Measurements from ENCODE around the gene NEK5. TPM values are rescaled to one million over a fixed set of nuclear protein-coding genes. Genes with fewer than 3 reads are reported as not detected.

Gene NEK5
- total and polyA plus RNA-seq, 2 of the 8 experiments (the other 6 are each of a cell fraction or from before 2014, with no cell fraction given), result 0.12 to 0.35 TPM

DNA sequence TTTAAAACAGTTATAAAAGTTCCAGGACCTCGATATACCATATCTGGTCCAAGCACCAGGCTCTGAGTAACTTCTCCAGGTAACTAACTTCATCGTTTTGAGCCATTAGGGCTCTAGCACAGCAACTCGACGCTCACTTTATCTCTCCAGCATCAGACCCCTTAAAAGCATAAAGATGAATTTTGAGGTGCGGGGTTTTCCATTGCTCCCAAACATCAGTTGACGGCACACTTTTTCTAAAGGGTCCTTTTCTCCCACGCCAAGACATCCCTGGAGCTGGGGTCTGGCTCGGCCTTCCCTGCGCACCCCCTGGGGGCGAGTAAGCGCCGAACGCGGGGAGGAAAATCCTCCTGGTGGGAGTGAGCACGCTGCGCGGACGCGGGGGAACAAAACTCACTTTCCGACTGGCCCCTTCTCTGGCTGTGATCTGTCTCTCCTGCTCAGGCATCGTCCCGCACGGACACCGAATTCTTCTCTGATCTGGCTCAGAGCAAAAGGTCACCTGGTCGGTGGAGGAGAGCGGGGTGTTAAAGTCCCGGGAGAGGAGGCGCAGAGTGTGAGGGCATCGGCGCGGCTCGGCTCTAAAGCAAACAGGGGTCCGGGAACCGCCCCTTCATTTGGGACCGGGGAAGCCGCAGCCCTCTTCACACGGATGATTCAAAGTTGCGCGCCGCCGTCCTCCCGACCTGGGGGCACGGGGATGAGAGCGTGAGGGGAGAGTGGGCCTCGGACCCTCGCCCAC lies 117.8 kb downstream of the NEK5 start, which contains the start of gene ATP7B:
ATP7B (minus strand) TSS at position 561 of the 742 bp plus-strand sequence; CDS start at position 448, 113 bp downstream.
- peaks cover 0 to 40% of the 10 kb centered on the region in 2 experiments; a peak in 2 of 4 replicates for H3K79me2 ChIP-seq (ENCODE audit: control insufficient read depth in 1 of 2, insufficient read depth in 2 of 2, low read length in 2 of 2)
- peak in 1 of 2 experiments; percentile 82 for DNase-seq (ENCODE audit: low read depth in 1 of 2, low spot score in 2 of 2)
- CTCF ChIA-PET (ENCODE audit: partially characterized antibody), result interaction anchor here (3.0 kb wide), 1 partner anchor 10 kb away, joined by 12 read pairs; no protein-coding TSS in a partner anchor
- TF ChIP-seq CREB1 (IDR thresholded peaks at IDR 0.05) (peak; percentile 12; the same call in 1 of the 2 replicates), SUZ12 (IDR thresholded peaks at IDR 0.05; ENCODE audit: low read length) (no peak), HDAC2 (IDR thresholded peaks at IDR 0.05; ENCODE audit: borderline replicate concordance in 1 of 2, low read depth in 2 of 2, low read length in 2 of 2) (no peak), POLR2AphosphoS5 (IDR thresholded peaks at IDR 0.05; ENCODE audit: low read depth, low read length) (no peak), E2F6 (IDR thresholded peaks at IDR 0.05) (peak; percentile 58), CBX8 (IDR thresholded peaks at IDR 0.05; ENCODE audit: borderline replicate concordance, low read depth, low read length) (no peak), RNF2 (IDR thresholded peaks at IDR 0.05; ENCODE audit: borderline replicate concordance, low read depth, low read length, missing control alignments, poor library complexity, severe bottlenecking) (peak; percentile 11), SAP30 (IDR thresholded peaks at IDR 0.05; ENCODE audit: insufficient read depth, insufficient replicate concordance, low read length) (peak; percentile 44), EZH2 (IDR thresholded peaks at IDR 0.05; ENCODE audit: low read depth, low read length, severe bottlenecking) (peak; percentile 40)

More for the DNA sequence above, 117.8 kb downstream of the NEK5 start, which contains the start of gene ATP7B:
- Histone ChIP-seq H3K56ac (replicated peaks; ENCODE audit: insufficient read length, low read depth, low read length) (no peak within 1 kb of the TSS), H2BK12ac (ENCODE audit: low read depth, low read length) (peak within 1 kb of the TSS; percentile 39; the same call in 1 of the 2 replicates), H2BK15ac (ENCODE audit: low read length) (no peak within 1 kb of the TSS), H2BK20ac (ENCODE audit: low read length) (no peak within 1 kb of the TSS), H3K14ac (ENCODE audit: insufficient read length) (no peak within 1 kb of the TSS), H3K18ac (ENCODE audit: extremely low read depth, low read length) (peak within 1 kb of the TSS; percentile 97), H3K27me3 (replicated peaks in 1 of 4; ENCODE audit: control insufficient read depth in 3 of 4, extremely low read depth in 1 of 4, insufficient read depth in 3 of 4, low read length in 3 of 4) (peaks cover 2 to 21% (median 13%) of the 10 kb centered on the region in 4 experiments), H2AFZ (ENCODE audit: low read length) (peak within 1 kb of the TSS; percentile 98), H4K8ac (ENCODE audit: extremely low read depth, insufficient read depth, low read length) (peak within 1 kb of the TSS; percentile 89), H2BK5ac (ENCODE audit: low read depth, low read length) (peak within 1 kb of the TSS; percentile 78), H4K20me1 (replicated peaks in 1 of 2; ENCODE audit: control insufficient read depth in 1 of 2, insufficient read depth in 2 of 2, low read length in 2 of 2) (peaks cover 0 to 6% of the 10 kb centered on the region in 2 experiments), H3K9ac (replicated peaks in 1 of 4; ENCODE audit: extremely low read depth in 1 of 4, low read depth in 3 of 4, low read length in 3 of 4) (peak within 1 kb of the TSS; percentile 80 to 98 (median 90)), H3K23ac (ENCODE audit: insufficient read length) (no peak within 1 kb of the TSS), H3K27ac (ENCODE audit: low read depth, low read length) (peak within 1 kb of the TSS; percentile 79; the same call in 1 of the 2 replicates), H4K91ac (replicated peaks; ENCODE audit: insufficient read length, low read length) (peak within 1 kb of the TSS; percentile 63), H2BK120ac (replicated peaks; ENCODE audit: low read depth, low read length) (no peak within 1 kb of the TSS), H3K23me2 (ENCODE audit: low read depth, low read length) (peaks cover 8% of the 10 kb centered on the region), H3K79me1 (ENCODE audit: low read depth, low read length) (no peaks in the 10 kb centered on the region; the same call in 1 of the 2 replicates), H4K5ac (ENCODE audit: insufficient read length, low read depth, low read length) (peak within 1 kb of the TSS; percentile 48), H3K9me3 (ENCODE audit: insufficient read depth in 2 of 2, low read depth in 1 of 2, low read length in 1 of 2) (no peaks in the 10 kb centered on the region; a peak in 1 of 4 replicates), H3K4me2 (ENCODE audit: insufficient read depth in 1 of 2, low read depth in 2 of 2, low read length in 2 of 2) (peak within 1 kb of the TSS; percentile 92 to 94), H3K4me1 (replicated peaks in 1 of 4; ENCODE audit: control insufficient read depth in 3 of 4, insufficient read depth in 4 of 4, low read length in 3 of 4) (no peaks in the 10 kb centered on the region; a peak in 1 of 7 replicates), H3K4ac (replicated peaks; ENCODE audit: insufficient read length, low read depth, low read length) (peak within 1 kb of the TSS; percentile 83), H3K36me3 (ENCODE audit: control insufficient read depth in 2 of 4, insufficient read depth in 4 of 4, low read length in 3 of 4) (peaks cover 0 to 5% (median 0%) of the 10 kb centered on the region in 4 experiments; a peak in 1 of 8 replicates), H3K4me3 (ENCODE audit: extremely low read depth in 1 of 4, insufficient read depth in 2 of 4, low read depth in 3 of 4, low read length in 4 of 4) (peak within 1 kb of the TSS; percentile 89 to 98 (median 94)), H2AK5ac (ENCODE audit: low read depth, low read length) (no peak within 1 kb of the TSS)
- no peak for FAIRE-seq
- 5% methylated on average over 46 of the region's 46 CpGs; no CpG with 5 or more reads in 1 of the 2 experiments for WGBS, 2 experiments (ENCODE audit: extremely low coverage in 1 of 2, insufficient coverage in 1 of 2, insufficient read length in 1 of 2, insufficient replicate concordance in 2 of 2, low coverage in 1 of 2, low lambda C conversion rate in 2 of 2, missing lambda C conversion rate in 1 of 2)
- POLR2A ChIA-PET (ENCODE audit: partially characterized antibody), result interaction anchor here (0.9 to 2.0 kb wide), 5 partner anchors 8 to 225 kb away, joined by 3 to 7 read pairs (median 4); no protein-coding TSS in a partner anchor

Data from H1 (cell line).